HepG2 (cell line): Measurements from ENCODE around the gene CERS5. TPM values are rescaled to one million over a fixed set of nuclear protein-coding genes. Genes with fewer than 3 reads are reported as not detected.

Experiments
- HDAC6 ChIP-seq: fragments of 200-600 bp; sonication (generic); IDR thresholded peaks from 2 replicates; pipeline ENCODE4 v1.7.0; 2017; ENCODE audit warnings: mild to moderate bottlenecking, antibody characterized with exemption, low read length, low read depth
- MNT ChIP-seq: fragments of 450-650 bp; IDR thresholded peaks from 2 replicates; pipeline ENCODE4 v1.6.1; 2016
- MXI1 ChIP-seq: IDR thresholded peaks from 3 replicates; pipeline ENCODE4 v1.6.1; 2012; ENCODE audit warnings: low read depth, low read length, inconsistent platforms, borderline replicate concordance
- POLR2G ChIP-seq: fragments of 200-400 bp; formaldehyde crosslinking; IDR thresholded peaks from 2 replicates; pipeline ENCODE4 v1.6.1; 2018; ENCODE audit warnings: mild to moderate bottlenecking, low read depth, low read length, moderate library complexity
- SMYD3 ChIP-seq: sonication (generic); formaldehyde crosslinking; IDR thresholded peaks from 2 replicates; pipeline ENCODE4 v1.8.1; 2023; ENCODE audit warnings: mild to moderate bottlenecking, missing genetic modification reagents
- THAP9 ChIP-seq: sonication (generic); formaldehyde crosslinking; IDR thresholded peaks from 2 replicates; pipeline ENCODE4; 2020; ENCODE audit warnings: missing genetic modification reagents, mild to moderate bottlenecking, borderline replicate concordance
- TIGD3 ChIP-seq: sonication (generic); formaldehyde crosslinking; IDR thresholded peaks from 2 replicates; pipeline ENCODE4 v1.5.1; 2020; ENCODE audit warnings: mild to moderate bottlenecking, missing genetic modification reagents, borderline replicate concordance
- ZC3H4 ChIP-seq: sonication (generic); formaldehyde crosslinking; IDR thresholded peaks from 2 replicates; pipeline ENCODE4 v1.4.0; 2020; ENCODE audit warnings: missing genetic modification reagents, borderline replicate concordance
- ZNF205 ChIP-seq: IDR thresholded peaks from 2 replicates; pipeline ENCODE4 v1.6.1; 2018; ENCODE audit warnings: missing biosample characterization, missing genetic modification reagents
- ZNF337 ChIP-seq: sonication (generic); formaldehyde crosslinking; IDR thresholded peaks from 2 replicates; pipeline ENCODE4 v1.5.1; 2020; ENCODE audit warnings: missing genetic modification reagents, low read depth, mild to moderate bottlenecking, borderline replicate concordance
- ZNF350 ChIP-seq: sonication (generic); formaldehyde crosslinking; IDR thresholded peaks from 2 replicates; pipeline ENCODE4 v1.4.0; 2020; ENCODE audit warnings: mild to moderate bottlenecking, low read depth, missing genetic modification reagents, borderline replicate concordance
- ZNF468 ChIP-seq: sonication (generic); formaldehyde crosslinking; IDR thresholded peaks from 2 replicates; pipeline ENCODE4 v1.8.0; 2022; ENCODE audit warnings: mild to moderate bottlenecking, moderate library complexity, missing genetic modification reagents
- ZNF564 ChIP-seq: sonication (generic); formaldehyde crosslinking; IDR thresholded peaks from 2 replicates; pipeline ENCODE4 v1.8.1; 2023; ENCODE audit warnings: mild to moderate bottlenecking, missing genetic modification reagents
- polyA plus RNA-seq, 8 experiments: library from polyadenylated mRNA; depleted of rRNA in 3 of 8; stranded (reverse) in 7 of 8; unstranded in 1 of 8; fragments of >200 nt; fragmentation: Illumina TruSeq in 4 of 8; extraction: Trizol in 4 of 8; gene quantifications; 2 replicates each; pipeline versions ENCODE4 v1.2.1 to v1.2.3, GENCODE V29; 2011 to 2016; ENCODE audit warnings: low read depth in 4 of 8, missing spikeins in 1 of 8, mixed read lengths in 1 of 8; ENCODE audit not compliant: insufficient read depth in 1 of 8
- total RNA-seq, 5 experiments: library from RNA; depleted of rRNA; stranded (reverse); fragments of >200 nt; fragmentation: Illumina TruSeq; extraction: Trizol; gene quantifications; 2 replicates each; pipeline ENCODE4 v1.2.3, GENCODE V29; 2016; ENCODE audit warnings: low read depth in 1 of 5
- TF ChIP-seq, protein P1 (sequence below): sonication (generic); formaldehyde crosslinking; IDR thresholded peaks from 2 replicates; pipeline ENCODE4 v1.4.0; 2020; ENCODE audit warnings: missing genetic modification reagents, borderline replicate concordance
- TF ChIP-seq, protein P2 (sequence below): sonication (generic); formaldehyde crosslinking; IDR thresholded peaks from 2 replicates; pipeline ENCODE4 v1.8.0; 2023; ENCODE audit warnings: mild to moderate bottlenecking, missing genetic modification reagents
- TF ChIP-seq, protein P3 (sequence below): IDR thresholded peaks from 2 replicates; pipeline ENCODE4 v1.6.1; 2016; ENCODE audit warnings: missing genetic modification reagents, missing compliant biosample characterization
- TF ChIP-seq, protein P4 (sequence below): sonication (generic); formaldehyde crosslinking; IDR thresholded peaks from 2 replicates; pipeline ENCODE4 v1.4.0; 2020; ENCODE audit warnings: missing genetic modification reagents

CERS5 gene
- total and polyA plus RNA-seq, 2 of the 13 experiments (the other 11 are each of a cell fraction or from before 2014, with no cell fraction given): 22.3 to 48.8 TPM

DNA sequence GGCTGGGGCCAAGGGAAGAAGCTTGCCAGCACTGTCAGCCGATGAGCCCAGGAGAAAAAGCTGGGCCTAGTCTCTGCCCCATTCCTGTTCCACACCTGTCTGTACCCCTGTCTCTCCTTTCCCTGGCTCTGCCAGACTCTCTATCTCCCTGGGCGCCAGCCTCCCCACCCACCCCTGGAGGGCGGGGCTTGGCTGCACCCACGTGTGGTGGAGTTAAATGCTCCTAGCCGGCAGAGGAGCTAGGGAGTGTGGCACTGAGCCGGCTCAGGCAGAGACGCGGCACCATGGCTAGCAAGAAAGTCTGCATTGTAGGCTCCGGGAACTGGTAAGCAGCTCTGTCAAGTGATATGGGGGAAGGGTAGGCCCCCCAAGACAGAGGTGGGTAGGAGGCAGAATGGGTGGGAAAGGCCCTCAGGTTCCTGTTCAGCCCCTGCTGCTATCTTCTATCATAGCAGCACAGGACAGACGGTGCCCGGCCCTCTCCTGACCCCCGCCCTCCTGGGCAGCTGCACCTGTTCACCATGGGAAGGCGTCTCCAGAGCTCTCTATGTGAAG is 63.3 kb downstream of the CERS5 start, which contains the start of gene GPD1 (continued):
- TF ChIP-seq THAP9 (CRISPR knock-in tag) (no peak), ZC3H4 (CRISPR knock-in tag) (no peak), ZNF468 (CRISPR knock-in tag) (no peak), POLR2G (peak; percentile 85), MNT (peak; percentile 58), MXI1 (peak; percentile 96; the same call in 2 of the 3 replicates), ZNF350 (CRISPR knock-in tag) (no peak), ZNF205 (CRISPR knock-in tag) (no peak), TIGD3 (CRISPR knock-in tag) (0 out of 2 replicates have a peak, but pooled peaks have one; percentile 45), ZNF337 (CRISPR knock-in tag) (no peak), HDAC6 (no peak), SMYD3 (CRISPR knock-in tag) (no peak), ZNF564 (no peak)
- TF ChIP-seq, protein P1, sequence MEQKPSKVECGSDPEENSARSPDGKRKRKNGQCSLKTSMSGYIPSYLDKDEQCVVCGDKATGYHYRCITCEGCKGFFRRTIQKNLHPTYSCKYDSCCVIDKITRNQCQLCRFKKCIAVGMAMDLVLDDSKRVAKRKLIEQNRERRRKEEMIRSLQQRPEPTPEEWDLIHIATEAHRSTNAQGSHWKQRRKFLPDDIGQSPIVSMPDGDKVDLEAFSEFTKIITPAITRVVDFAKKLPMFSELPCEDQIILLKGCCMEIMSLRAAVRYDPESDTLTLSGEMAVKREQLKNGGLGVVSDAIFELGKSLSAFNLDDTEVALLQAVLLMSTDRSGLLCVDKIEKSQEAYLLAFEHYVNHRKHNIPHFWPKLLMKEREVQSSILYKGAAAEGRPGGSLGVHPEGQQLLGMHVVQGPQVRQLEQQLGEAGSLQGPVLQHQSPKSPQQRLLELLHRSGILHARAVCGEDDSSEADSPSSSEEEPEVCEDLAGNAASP (CRISPR knock-in tag): no peak
- TF ChIP-seq, protein P2, sequence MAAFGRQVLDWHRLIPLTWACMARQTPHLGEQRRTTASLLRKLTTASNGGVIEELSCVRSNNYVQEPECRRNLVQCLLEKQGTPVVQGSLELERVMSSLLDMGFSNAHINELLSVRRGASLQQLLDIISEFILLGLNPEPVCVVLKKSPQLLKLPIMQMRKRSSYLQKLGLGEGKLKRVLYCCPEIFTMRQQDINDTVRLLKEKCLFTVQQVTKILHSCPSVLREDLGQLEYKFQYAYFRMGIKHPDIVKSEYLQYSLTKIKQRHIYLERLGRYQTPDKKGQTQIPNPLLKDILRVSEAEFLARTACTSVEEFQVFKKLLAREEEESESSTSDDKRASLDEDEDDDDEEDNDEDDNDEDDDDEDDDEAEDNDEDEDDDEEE (CRISPR knock-in tag): no peak
- TF ChIP-seq, protein P3, sequence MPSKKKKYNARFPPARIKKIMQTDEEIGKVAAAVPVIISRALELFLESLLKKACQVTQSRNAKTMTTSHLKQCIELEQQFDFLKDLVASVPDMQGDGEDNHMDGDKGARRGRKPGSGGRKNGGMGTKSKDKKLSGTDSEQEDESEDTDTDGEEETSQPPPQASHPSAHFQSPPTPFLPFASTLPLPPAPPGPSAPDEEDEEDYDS (CRISPR knock-in tag): peak; percentile 82
- TF ChIP-seq, protein P4, sequence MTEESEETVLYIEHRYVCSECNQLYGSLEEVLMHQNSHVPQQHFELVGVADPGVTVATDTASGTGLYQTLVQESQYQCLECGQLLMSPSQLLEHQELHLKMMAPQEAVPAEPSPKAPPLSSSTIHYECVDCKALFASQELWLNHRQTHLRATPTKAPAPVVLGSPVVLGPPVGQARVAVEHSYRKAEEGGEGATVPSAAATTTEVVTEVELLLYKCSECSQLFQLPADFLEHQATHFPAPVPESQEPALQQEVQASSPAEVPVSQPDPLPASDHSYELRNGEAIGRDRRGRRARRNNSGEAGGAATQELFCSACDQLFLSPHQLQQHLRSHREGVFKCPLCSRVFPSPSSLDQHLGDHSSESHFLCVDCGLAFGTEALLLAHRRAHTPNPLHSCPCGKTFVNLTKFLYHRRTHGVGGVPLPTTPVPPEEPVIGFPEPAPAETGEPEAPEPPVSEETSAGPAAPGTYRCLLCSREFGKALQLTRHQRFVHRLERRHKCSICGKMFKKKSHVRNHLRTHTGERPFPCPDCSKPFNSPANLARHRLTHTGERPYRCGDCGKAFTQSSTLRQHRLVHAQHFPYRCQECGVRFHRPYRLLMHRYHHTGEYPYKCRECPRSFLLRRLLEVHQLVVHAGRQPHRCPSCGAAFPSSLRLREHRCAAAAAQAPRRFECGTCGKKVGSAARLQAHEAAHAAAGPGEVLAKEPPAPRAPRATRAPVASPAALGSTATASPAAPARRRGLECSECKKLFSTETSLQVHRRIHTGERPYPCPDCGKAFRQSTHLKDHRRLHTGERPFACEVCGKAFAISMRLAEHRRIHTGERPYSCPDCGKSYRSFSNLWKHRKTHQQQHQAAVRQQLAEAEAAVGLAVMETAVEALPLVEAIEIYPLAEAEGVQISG (CRISPR knock-in tag): peak; percentile 63; the same call in 1 of the 2 replicates
